ENCODE measurements around the gene EEF1AKMT2. TPM values are rescaled to one million over a fixed set of nuclear protein-coding genes. Genes with fewer than 3 reads are reported as not detected.

Gene EEF1AKMT2
- total RNA-seq, 3 donors from 2014 or later (not counting 1 experiment from before 2014, with no cell fraction given) = 12.5 to 20.6 (median 20.1) TPM

DNA sequence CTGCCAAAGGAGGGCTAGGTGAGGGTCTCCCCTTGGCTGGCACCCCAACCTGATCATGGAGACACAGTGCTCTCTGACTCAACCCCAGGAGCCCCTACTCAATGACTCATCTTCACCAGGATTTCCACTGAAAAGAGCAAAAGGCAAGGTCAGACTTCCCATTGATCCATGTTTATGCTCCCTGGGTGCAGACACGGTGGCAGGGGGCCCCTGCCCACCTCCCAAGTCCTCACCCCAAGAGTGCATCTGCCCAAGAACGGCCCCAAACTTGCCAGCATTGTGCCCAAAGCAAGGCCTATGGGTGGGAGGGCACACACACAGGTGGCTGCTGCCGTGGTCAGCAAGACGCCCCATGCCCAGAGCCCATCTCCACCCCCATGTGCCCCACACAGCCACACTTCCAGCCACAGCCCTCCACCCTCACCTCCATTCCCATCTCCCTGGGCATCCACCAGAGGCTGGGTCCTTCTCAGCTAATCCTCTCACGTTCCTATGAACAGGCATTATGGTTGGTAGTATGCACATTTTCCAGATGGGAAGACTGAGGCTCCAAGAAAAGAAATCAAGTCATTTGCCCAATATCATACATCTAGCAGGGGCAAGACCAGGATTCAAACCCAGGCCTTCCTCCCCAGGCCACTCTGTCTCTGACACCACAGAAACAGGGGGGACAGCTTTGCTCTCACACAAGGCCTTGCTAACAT, 78.8 kb downstream of the EEF1AKMT2 start:
- H3K9me3 Mint-ChIP-seq = no peaks in the 10 kb centered on the region
- ATAC-seq (no peak), DNase-seq (no peak)
- H3K27me3 ChIP-seq (ENCODE audit: control insufficient read depth, insufficient read depth, low read length) = no peaks in the 10 kb centered on the region
- peak overlapping the region; percentile 99 for H3K27ac Mint-ChIP-seq
- no peaks in the 10 kb centered on the region for H3K36me3 ChIP-seq (ENCODE audit: control insufficient read depth, insufficient read depth, low read length)
- H3K4me3 ChIP-seq (ENCODE audit: low read length) = no peak overlapping the region
- H3K36me3 Mint-ChIP-seq = no peaks in the 10 kb centered on the region
- 84% methylated on average over 5 of the region's 5 CpGs for WGBS (ENCODE audit: insufficient coverage)
- peaks cover 85 to 86% of the 10 kb centered on the region in 2 donors for H3K4me1 Mint-ChIP-seq
- H3K27me3 Mint-ChIP-seq (ENCODE audit: low read depth in 2 of 2) = no peaks in the 10 kb centered on the region
- H3K27ac ChIP-seq (ENCODE audit: low read length) = no peak overlapping the region
- peaks cover 80% of the 10 kb centered on the region for H3K4me1 ChIP-seq (ENCODE audit: control insufficient read depth, insufficient read depth, low read length)
- intact Hi-C loops (cut with micrococcal nuclease) = no loop called here
- no peaks in the 10 kb centered on the region for H3K9me3 ChIP-seq (ENCODE audit: control insufficient read depth, insufficient read depth, low read length)
- TF ChIP-seq, protein P1, sequence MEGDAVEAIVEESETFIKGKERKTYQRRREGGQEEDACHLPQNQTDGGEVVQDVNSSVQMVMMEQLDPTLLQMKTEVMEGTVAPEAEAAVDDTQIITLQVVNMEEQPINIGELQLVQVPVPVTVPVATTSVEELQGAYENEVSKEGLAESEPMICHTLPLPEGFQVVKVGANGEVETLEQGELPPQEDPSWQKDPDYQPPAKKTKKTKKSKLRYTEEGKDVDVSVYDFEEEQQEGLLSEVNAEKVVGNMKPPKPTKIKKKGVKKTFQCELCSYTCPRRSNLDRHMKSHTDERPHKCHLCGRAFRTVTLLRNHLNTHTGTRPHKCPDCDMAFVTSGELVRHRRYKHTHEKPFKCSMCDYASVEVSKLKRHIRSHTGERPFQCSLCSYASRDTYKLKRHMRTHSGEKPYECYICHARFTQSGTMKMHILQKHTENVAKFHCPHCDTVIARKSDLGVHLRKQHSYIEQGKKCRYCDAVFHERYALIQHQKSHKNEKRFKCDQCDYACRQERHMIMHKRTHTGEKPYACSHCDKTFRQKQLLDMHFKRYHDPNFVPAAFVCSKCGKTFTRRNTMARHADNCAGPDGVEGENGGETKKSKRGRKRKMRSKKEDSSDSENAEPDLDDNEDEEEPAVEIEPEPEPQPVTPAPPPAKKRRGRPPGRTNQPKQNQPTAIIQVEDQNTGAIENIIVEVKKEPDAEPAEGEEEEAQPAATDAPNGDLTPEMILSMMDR (IDR thresholded peaks at IDR 0.05) = no peak
- no peak overlapping the region for H3K4me3 Mint-ChIP-seq

DNA sequence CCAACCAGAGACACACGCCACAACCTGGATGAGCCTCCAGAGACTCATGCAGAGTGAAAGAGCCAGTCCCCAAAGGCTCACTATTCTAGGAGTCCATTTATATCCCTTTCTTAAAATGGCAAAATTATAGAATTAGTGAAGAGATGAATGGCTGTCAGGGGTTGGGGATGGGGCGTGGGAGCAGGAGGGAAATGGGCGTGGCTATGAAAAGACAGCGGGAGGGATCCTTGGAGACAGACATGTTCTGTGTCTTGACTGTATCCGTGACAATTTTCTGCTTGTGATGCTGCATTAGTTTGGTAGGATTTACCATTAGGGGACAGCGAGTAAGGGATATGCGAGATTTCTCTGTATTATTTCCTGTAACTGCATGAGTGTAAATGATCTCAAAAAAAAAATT, 80.5 kb downstream of the EEF1AKMT2 start:
- intact Hi-C loops (cut with micrococcal nuclease) = no loop called here
- peak overlapping the region; percentile 5 for H3K4me3 Mint-ChIP-seq
- 80% methylated on average over 5 of the region's 7 CpGs for WGBS (ENCODE audit: insufficient coverage)
- no peaks in the 10 kb centered on the region for H3K27me3 Mint-ChIP-seq (ENCODE audit: low read depth in 2 of 2)
- Histone ChIP-seq H3K36me3 (ENCODE audit: control insufficient read depth, insufficient read depth, low read length) (peaks cover 5% of the 10 kb centered on the region), H3K4me1 (ENCODE audit: control insufficient read depth, insufficient read depth, low read length) (peaks cover 80% of the 10 kb centered on the region), H3K27ac (ENCODE audit: low read length) (no peak overlapping the region), H3K4me3 (ENCODE audit: low read length) (no peak overlapping the region), H3K9me3 (ENCODE audit: control insufficient read depth, insufficient read depth, low read length) (no peaks in the 10 kb centered on the region), H3K27me3 (ENCODE audit: control insufficient read depth, insufficient read depth, low read length) (no peaks in the 10 kb centered on the region)
- H3K27ac Mint-ChIP-seq = peak overlapping the region; percentile 89 to 95
- no peak for DNase-seq
- H3K9me3 Mint-ChIP-seq = no peaks in the 10 kb centered on the region
- H3K4me1 Mint-ChIP-seq = peaks cover 78 to 84% of the 10 kb centered on the region in 2 donors
- no peaks in the 10 kb centered on the region for H3K36me3 Mint-ChIP-seq
- TF ChIP-seq, protein P1 (IDR thresholded peaks at IDR 0.05) = no peak
- ATAC-seq = no peak

DNA sequence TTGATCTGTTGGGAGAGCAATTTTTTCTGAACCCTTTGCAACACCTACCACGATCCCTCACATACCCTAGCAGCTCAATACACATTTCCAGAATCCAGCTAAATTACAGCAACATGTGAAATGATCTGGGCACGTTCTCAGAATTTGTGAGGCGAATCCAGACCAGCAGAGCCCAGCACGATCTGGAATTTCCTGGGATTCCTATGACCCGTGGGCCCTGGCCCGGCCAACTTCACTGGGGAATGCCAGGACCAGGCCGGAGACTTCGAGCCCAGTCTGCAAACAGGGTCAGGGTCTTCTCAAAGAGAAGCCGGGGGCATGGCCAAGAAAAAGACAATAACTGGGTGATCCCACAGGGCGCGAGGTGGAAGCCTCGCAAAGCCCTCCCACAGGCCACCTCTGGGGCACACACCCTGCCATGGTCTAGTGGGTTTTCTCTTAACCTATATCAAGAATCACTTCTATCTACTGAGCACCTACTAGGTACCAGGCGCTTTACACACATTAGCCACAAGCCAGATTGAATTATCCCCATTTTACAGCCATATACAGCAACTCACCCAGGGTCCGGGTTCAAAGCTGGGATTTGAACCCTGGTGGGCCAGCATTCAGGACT, 81.3 kb downstream of the EEF1AKMT2 start:
- Mint-ChIP-seq H3K4me3 (peak overlapping the region; percentile 5), H3K27ac (peak overlapping the region; percentile 89 to 95), H3K36me3 (no peaks in the 10 kb centered on the region), H3K27me3 (ENCODE audit: low read depth in 2 of 2) (no peaks in the 10 kb centered on the region), H3K9me3 (no peaks in the 10 kb centered on the region), H3K4me1 (peaks cover 78 to 84% of the 10 kb centered on the region in 2 donors)
- H3K27ac ChIP-seq (ENCODE audit: low read length) = peak overlapping the region; percentile 45
- no peak overlapping the region for H3K4me3 ChIP-seq (ENCODE audit: low read length)
- intact Hi-C loops (cut with micrococcal nuclease) = no loop called here
- TF ChIP-seq, protein P1 (IDR thresholded peaks at IDR 0.05) = no peak
- no peaks in the 10 kb centered on the region for H3K9me3 ChIP-seq (ENCODE audit: control insufficient read depth, insufficient read depth, low read length)
- WGBS (ENCODE audit: insufficient coverage) = 84% methylated on average over 14 of the region's 14 CpGs
- H3K27me3 ChIP-seq (ENCODE audit: control insufficient read depth, insufficient read depth, low read length) = no peaks in the 10 kb centered on the region
- H3K4me1 ChIP-seq (ENCODE audit: control insufficient read depth, insufficient read depth, low read length) = peaks cover 80% of the 10 kb centered on the region
- DNase-seq = no peak
- peaks cover 13% of the 10 kb centered on the region for H3K36me3 ChIP-seq (ENCODE audit: control insufficient read depth, insufficient read depth, low read length)
- no peak for ATAC-seq
